D341Med (cell line): ENCODE data around the gene LAGE3.

Experiments used
- DNase-seq: peaks from one replicate; pipeline ENCODE4 v3.0.0; 2012; ENCODE audit warnings: low spot score

Gene LAGE3

DNA sequence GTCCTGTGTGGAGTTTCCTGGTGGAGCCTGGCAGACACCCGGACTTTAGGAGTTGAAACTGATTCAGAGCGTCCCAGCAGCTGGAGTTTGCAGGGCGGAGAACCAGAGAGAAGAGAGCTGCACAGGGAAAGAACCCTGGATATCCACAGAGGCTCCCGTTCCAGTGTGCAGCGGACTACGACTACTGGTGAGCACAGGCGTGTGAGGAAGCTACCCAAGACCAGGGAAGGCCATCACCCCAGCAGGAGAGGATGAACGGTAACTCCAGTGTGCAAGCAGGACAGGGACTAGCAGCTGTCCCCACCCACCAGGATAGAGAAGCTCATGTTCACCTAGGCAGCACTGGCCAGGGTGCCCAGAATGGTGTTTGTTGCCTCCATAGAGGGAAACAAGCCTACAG lies 2.3 kb downstream of the LAGE3 start:
- no peak for DNase-seq

DNA sequence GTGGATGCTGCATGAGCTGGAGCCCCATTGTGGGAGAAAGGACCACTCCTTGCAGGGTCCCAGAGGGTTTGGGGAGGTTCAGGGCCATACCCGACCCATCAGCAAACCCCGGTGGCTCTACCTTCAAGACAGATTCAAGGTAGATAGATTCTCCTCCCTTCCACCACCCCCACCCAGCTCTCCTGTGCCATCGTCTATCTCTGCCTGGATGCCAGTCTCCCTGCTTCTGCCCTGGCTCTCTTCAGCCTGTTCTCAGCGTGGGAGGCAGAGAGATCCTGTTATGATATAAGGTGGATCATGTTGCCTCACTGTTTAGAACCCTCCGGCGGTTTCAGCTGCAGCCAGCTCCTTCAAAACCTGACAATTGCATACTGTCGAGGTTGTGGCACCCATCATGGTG lies 5.4 kb downstream of the LAGE3 start:
- no peak for DNase-seq

DNA sequence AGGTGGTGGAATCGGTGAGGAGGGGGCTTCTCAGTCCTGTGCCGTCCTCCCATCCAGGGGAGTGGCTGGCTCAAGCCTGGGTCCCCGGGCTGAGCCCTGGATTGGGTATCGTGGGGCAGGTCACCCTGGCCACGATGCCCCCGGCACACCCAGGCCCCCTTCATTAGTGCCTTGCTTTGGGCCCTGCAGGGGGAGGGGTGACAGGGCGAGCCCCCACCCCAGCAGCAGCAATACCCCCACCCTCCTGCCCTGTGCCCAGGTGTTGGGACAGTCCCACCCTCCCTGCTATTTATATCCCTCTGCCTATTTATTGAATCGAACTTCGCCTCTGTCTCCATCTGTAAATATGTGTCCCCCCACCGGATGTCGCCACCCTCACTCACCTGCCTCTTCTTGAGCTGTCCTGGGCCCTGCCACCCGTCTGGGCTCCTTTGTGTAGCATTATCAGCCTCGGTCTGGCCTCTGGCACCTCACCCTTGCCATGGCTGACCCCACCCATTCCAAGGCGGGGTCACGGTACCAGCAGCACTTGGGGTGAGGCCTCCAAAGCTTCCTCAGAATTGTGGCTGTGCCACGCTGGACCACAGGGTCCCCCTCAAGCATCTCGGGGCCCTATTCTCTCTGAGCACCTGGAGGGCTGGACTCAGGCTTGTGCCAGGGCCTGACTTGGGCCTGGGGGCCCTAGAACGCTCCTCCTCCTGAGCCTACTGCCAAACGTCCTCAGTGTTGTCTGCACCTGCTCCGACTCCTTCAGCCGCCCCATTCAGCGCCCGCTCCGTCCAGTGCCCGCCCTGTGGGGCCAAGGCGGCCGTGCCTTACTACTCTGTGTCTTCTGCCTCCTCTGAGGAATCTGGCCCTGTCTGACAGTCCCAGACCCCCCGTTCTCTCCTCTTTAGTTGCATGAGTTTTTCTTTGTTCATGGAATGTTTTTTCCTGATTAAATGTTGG lies 6.1 kb downstream of the LAGE3 start:
- DNase-seq, result no peak

DNA sequence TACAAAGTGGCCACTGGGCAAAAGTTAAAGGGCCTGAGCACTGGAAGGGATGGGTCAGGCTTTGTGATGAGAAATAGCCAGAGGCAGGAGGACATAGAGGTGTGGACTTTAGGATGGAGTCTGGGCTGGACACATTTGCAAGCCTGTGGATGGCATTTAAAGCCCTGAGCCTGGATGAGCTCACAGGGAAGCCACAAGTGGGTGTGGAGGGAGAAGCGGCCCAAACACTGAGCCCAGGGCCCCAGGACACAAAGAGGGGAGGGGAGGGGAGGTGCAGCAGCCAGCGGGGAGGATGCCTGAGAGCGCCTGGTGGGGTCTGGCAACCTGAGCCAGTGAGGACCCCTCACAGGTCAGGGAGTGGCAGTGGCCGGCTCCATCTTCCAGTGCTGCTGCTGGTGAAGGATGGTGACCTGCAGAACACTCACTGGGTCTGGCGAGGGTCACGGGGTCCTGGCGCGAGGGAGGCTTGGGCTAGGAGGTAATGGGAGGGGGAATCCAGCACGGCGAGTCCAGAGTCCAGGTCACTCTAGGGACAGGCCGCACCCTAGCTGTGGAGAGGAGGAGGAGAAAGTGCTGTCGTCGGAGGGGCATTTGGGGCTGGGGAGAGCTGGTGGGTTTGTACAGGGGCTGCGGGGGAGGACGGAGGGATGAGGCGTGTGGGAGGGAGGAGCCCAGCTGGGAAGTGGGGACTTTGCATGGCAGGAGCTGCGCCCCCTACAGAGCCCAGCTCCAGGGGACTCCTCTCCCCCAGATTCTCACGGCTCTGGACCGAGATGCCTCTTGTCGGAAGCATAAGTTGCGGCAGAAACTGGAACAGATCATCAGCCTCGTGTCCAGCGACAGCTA lies 7.0 kb downstream of the LAGE3 start:
- DNase-seq, result no peak

DNA sequence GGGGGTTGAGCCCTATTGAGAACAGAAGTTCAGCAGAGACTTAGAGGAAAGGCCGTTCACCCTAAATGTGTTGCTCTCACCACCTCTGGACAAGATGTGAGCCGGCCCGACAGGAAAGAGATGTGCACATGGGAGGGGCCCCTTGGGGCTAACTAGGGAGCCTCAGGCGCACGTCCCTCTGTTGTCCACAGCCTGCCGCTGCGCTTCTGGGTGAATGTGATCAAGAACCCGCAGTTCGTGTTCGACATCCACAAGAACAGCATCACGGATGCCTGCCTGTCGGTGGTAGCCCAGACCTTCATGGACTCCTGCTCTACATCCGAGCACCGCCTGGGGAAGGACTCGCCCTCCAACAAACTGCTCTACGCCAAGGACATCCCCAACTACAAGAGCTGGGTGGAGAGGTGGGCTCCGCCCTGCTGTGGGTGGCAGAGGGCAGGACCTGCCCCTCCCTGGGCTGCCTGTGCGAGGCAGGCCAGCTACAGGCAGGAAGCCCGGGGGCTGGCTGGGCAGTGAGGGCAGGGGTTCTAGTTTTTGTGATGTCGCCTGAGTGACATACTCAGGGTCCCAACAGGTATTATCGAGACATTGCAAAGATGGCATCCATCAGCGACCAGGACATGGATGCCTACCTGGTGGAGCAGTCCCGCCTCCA lies 8.0 kb downstream of the LAGE3 start:
- DNase-seq, result no peak

DNA sequence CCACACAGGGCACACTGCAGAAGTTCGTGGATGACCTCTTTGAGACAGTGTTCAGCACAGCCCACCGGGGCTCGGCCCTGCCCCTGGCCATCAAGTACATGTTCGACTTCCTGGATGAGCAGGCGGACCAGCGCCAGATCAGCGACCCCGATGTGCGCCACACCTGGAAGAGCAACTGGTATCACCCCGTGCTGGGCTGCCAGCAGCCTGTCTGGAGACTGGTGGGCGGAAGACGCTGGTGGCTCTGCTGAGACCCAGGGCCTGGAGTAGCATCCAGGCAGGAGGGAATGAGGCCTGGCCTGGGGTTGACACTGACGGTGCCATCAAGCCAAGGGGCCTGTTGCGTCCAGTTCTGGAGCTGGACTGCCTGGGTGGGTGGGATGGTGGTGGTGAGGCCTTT lies 8.6 kb downstream of the LAGE3 start:
- DNase-seq, result no peak

DNA sequence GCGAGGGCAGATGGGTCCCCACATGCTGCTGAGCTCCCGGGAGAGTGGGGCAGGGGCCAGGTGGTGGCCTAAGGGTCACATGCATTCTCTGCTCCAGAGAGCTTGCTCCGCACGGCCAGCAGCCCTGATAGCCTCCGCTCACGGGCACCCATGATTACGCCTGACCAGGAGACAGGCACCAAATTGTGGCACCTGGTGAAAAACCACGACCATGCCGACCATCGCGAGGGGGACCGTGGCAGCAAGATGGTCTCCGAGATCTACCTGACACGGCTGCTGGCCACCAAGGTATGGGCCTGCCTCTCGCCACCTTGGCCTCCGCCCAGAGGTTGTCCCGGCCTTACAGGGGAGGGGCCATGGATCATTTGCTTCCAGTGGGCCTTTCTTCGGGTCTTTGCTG lies 9.2 kb downstream of the LAGE3 start:
- no peak for DNase-seq

DNA sequence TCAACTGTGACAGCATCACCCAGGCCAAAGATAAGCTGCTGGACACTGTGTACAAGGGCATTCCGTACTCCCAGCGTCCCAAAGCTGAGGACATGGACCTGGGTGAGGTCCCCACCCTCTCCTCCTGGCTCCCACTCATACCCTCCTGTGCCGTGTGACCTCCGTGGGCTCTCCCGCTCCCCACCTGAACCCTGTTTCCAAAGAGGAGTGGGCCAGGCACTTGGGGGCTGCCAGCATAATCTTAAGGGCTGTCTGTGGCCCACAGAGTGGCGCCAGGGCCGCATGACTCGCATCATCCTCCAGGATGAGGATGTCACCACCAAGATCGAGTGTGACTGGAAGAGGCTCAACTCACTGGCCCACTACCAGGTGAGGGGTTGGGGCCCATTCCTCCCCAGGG lies 10.0 kb downstream of the LAGE3 start:
- DNase-seq, result no peak

DNA sequence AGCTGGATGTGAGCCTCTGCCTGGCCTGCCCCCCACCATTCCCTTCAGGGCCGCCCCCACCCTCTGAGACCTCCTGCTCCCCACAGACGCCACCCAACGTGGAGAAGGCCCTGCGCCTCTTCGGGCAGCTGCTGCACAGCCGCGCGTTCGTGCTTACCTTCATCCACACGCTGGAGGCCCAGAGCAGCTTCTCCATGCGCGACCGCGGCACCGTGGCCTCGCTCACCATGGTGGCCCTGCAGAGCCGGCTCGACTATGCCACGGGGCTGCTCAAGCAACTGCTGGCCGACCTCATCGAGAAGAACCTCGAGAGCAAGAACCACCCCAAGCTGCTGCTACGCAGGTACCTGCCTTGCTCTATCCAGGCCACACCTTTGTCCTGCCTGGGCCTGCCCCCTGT lies 10.9 kb downstream of the LAGE3 start:
- DNase-seq, result no peak

DNA sequence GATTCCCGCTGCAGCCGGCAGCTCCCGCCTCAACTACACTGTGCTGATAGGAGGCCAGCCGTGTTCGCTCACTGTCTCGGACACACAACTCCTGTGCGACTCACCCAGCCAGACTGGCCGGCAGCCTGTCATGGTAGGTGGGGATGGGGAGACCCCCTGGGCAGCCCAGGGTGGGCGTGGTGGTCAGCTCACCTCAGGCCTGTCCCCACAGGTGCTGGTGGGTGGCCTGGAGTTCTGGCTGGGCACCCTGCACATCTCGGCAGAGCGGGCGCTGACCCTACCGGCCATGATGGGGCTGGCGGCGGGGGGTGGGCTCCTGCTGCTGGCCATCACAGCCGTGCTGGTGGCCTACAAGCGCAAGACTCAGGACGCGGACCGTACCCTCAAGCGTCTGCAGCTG lies 11.5 kb downstream of the LAGE3 start:
- no peak for DNase-seq

DNA sequence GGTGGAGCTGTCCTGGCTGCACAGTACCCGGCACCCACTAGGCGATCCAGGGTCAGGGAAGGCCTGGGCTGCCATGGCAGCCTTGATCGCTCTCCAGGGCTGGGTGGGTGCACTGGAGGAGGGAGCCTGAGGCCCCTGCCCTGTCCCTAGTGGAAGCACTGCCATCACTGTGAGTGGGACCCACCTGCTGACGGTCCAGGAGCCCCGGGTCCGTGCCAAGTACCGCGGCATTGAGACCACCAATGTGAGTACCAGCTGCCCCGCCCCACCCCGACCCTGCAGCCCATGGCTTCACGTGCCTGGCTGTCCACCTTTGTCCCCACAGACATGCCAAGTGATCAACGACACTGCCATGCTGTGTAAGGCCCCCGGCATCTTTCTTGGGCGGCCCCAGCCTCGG lies 12.2 kb downstream of the LAGE3 start:
- no peak for DNase-seq

DNA sequence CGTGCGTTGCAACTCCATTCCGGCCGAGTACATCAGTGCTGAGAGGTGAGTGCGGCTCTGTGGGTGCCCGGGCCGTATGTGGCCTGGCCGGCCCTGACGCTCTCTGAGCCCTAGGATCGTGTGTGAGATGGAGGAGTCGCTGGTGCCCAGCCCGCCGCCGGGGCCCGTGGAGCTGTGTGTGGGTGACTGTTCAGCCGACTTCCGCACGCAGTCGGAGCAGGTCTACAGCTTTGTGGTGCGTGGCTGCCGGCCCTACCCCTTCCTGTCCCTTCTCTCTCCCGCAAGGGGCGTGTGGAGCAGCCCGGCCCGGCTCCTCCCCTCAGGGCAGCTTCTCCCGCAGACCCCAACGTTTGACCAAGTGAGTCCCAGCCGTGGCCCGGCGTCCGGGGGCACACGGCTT lies 13.0 kb downstream of the LAGE3 start:
- DNase-seq, result no peak

DNA sequence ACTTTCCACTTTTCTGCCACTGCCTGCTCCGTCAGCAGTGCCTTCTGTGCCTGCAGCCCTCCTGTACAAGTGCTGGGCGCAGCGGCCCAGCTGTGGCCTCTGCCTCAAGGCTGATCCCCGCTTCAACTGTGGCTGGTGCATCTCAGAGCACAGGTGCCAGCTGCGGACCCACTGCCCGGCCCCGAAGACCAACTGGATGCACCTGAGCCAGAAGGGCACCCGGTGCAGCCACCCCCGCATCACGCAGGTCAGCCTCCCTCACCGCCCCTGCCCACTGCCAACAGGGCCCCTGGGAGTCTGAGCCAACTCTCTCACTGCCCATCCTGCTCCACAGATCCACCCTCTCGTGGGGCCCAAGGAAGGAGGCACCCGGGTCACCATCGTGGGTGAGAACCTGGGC lies 13.5 kb downstream of the LAGE3 start:
- DNase-seq, result no peak

DNA sequence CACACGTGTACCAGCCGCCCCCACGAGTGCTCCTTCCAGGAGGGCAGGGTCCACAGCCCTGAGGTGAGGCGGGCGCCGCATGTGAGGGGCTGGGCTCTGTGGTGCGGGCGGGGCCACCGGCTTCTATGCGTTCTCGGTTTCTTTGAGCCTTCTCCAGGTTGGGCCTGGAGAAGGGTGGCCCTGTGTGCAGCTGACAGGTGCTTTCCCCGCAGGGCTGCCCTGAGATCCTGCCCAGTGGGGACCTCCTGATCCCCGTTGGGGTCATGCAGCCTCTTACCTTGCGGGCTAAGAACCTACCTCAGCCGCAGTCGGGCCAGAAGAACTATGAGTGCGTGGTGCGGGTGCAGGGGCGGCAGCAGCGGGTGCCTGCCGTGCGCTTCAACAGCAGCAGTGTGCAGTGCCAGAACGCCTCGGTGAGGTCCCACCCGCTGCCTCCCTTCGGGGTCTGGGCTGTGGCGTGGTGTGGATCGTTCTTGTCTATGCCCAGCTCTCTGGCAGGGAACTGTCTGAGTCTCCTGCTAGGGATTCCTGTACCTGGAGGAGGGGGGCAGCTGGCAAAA lies 14.2 kb downstream of the LAGE3 start:
- no peak for DNase-seq

DNA sequence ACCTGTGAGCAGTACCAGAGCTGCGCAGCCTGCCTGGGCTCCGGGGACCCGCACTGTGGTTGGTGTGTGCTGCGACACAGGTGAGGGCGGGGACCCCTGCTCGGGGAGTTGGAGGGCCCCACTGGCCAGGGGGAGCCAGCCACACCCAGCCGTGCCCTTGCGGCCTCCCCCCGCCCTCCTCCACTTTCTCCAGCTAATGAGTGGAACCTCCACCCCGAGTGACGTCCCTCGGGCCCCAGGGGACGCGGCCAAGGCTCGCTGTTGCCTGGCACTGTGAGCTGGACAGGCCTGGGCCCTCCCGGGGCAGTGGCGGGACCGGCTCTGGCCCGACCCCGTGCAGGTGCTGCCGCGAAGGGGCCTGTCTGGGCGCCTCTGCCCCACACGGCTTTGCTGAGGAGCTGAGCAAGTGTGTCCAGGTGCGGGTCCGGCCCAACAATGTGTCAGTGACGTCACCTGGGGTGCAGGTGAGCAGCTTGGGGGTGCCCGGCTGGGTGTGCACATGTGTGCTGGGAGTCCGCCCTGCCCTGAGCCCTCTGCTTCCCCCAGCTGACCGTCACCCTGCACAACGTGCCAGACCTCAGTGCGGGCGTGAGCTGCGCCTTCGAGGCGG lies 15.4 kb downstream of the LAGE3 start:
- no peak for DNase-seq

DNA sequence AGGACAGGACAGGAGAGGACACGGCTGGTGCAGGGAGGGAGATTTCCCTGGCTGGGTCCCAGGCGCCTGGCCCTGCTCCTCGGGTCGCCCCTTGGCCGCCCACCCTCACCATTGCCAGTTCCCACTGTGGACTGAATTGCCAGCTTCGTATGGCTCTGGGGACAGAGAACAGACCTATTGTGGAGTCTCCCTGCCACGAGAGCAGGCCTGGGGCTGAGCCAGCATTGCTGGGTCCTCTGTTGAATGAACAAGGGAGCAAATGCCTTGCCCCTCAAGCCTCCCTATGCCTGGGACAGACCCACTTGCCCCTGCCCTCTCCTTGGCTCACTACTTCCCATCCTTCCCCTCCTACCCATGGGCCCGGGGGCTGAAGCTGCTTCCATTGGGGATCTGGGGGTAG lies 16.7 kb downstream of the LAGE3 start:
- no peak for DNase-seq

DNA sequence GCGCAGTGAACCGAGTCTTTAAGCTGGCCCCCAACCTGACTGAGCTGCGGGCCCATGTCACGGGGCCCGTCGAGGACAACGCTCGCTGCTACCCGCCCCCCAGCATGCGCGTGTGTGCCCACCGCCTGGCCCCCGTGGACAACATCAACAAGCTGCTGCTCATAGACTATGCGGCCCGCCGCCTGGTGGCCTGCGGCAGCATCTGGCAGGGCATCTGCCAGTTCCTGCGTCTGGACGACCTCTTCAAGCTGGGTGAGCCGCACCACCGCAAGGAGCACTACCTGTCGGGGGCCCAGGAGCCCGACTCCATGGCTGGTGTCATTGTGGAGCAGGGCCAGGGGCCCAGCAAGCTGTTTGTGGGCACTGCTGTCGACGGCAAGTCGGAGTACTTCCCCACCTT lies 18.8 kb downstream of the LAGE3 start:
- DNase-seq, result no peak

DNA sequence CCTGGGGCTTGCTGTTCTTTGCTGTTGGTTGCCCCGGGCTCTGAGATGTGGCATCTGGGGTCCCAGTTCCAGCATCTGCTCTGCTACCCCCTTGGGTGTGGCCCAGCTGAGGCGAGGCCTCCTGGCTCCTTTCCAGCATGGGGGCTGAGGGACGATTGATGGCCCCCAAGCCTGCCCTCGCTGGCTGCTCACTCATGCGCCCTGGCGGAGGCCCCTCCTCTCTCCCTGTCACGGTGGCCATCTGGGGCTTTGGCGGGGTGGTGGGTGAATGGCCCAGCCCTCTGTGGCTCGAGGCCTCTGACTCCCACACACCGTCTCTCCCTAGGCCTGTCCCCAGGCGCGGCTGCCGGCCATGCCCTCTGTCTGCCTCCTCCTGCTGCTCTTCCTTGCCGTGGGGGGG lies 19.2 kb downstream of the LAGE3 start:
- peak; percentile 43 for DNase-seq

DNA sequence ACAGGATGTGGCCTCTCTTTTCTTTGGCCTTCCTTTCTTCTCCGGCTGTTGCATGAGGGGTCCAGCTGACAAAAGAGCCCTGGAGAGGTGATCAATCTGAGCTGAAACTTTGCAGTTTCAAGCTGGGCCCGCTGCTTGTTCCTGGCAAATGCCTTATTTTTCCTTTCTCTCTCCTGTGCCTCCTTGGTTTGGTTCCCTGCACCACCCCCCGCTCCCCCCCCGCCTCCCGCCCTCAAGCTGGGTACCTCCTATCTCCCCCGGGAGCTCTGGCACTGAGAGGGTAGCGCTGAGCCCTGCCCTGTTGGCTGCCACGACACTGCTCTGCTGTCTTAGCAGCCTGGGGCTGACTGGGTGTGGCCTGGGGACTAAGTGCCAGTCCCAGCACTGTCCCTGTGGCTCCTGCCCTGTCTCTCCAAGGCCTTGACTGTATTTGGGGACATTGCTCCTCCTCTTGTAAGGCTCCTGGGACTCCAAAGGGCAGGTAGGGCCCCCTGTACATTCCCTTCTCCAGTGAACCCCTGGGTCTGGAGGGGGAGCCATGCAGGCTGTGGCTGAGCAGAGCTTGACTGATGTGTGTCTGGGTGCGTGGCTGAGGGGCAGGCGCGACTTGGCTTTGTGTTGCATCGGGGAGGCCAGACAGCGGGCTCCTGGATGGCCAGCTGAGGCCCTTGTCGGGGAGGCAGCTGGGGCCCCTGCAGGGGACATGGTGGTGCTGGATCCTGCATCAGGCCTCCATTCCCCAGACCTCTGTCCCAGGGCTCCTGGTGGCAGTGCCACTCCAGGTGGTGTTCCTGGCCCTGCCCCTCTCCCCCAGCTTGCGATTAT lies 19.9 kb downstream of the LAGE3 start:
- DNase-seq, result peak; percentile 78

DNA sequence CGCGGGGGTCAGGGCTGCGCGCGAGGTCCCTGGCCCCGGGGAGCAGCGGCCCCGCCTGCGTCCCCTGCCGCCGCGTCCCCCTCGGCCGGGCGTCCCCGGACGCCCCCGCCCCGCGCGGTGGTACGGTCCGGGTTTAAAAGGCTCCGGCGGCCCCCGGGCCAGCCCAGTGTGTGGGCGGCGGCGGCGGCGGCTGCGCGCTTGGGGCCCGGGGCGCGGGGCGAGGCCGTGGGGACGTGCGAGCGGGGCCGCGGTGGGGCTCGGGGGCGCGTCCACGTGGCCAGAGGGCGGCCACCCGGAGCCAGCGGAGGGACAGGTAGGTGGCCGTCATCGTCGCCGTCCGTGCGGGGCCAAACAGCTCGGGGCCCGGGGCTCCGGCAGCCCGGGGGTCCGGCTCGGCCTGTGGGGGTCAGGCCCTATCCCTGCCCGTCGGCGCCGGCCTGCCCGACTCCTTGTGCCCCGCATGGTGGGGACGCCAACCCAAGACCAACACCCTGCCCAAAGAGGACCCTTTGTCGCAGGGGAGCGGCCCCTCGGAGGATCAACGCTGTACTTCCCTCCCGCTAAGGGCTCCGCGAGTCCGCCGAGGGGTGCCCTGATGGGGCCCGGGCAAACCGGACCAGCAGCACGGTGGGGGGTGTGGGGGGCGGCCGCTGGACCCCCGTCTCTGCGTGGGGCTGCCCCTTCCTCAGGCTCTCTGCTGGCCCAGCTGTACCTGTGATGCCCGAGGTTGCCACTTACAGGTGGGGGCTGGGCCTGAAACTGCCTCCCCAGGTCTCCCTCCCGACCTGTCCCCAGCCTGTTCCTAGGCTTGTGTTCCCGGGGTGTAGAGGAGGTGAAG lies 20.7 kb downstream of the LAGE3 start, which contains the start of gene PLXNA3:
PLXNA3 (plus strand) TSS at position 166 of the 838 bp plus-strand sequence. CDS start 1,903 bp downstream, outside the sequence.
- peak; percentile 89 for DNase-seq
